ENCODE measurements around the gene HLX. TPM values are rescaled to one million over a fixed set of nuclear protein-coding genes. Genes with fewer than 3 reads are reported as not detected.

The HLX gene
- total RNA-seq, 6 experiments from 2014 or later: 5.5 to 10.8 (median 6.7) TPM

- intact Hi-C loops (cut with DNase I): no loop called here
- Histone ChIP-seq H3K4me1 (peaks cover 0 to 30% (median 0%) of the 10 kb centered on the region in 4 donors), H3K4me3 (no peak overlapping the region), H3K9me3 (no peaks in the 10 kb centered on the region), H3K27me3 (no peaks in the 10 kb centered on the region), H3K27ac (no peak overlapping the region), H3K36me3 (no peaks in the 10 kb centered on the region)
- ATAC-seq (no peak), DNase-seq (no peak)
- WGBS (ENCODE audit: insufficient coverage, low coverage, low lambda C conversion rate, missing lambda C conversion rate): 73% methylated on average over 2 of the region's 5 CpGs
- no peak for TF ChIP-seq POLR2A (IDR thresholded peaks at IDR 0.05)
- TF ChIP-seq, protein P1, sequence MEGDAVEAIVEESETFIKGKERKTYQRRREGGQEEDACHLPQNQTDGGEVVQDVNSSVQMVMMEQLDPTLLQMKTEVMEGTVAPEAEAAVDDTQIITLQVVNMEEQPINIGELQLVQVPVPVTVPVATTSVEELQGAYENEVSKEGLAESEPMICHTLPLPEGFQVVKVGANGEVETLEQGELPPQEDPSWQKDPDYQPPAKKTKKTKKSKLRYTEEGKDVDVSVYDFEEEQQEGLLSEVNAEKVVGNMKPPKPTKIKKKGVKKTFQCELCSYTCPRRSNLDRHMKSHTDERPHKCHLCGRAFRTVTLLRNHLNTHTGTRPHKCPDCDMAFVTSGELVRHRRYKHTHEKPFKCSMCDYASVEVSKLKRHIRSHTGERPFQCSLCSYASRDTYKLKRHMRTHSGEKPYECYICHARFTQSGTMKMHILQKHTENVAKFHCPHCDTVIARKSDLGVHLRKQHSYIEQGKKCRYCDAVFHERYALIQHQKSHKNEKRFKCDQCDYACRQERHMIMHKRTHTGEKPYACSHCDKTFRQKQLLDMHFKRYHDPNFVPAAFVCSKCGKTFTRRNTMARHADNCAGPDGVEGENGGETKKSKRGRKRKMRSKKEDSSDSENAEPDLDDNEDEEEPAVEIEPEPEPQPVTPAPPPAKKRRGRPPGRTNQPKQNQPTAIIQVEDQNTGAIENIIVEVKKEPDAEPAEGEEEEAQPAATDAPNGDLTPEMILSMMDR (IDR thresholded peaks at IDR 0.05): no peak
Measured at GRCh38 chr1:220922951-220923350, 43.7 kb downstream of the HLX start.

- Histone ChIP-seq H3K27ac (no peak overlapping the region), H3K4me1 (peaks cover 0 to 18% (median 0%) of the 10 kb centered on the region in 4 donors), H3K36me3 (no peaks in the 10 kb centered on the region), H3K27me3 (no peaks in the 10 kb centered on the region), H3K9me3 (no peaks in the 10 kb centered on the region), H3K4me3 (no peak overlapping the region)
- 75% methylated on average over 3 of the region's 3 CpGs for WGBS (ENCODE audit: insufficient coverage, low coverage, low lambda C conversion rate, missing lambda C conversion rate)
- ATAC-seq: no peak
- TF ChIP-seq, protein P1 (IDR thresholded peaks at IDR 0.05): no peak
- TF ChIP-seq POLR2A (IDR thresholded peaks at IDR 0.05): no peak
- intact Hi-C loops (cut with DNase I): no loop called here
- no peak for DNase-seq
Measured at GRCh38 chr1:220924331-220924970, 45.2 kb downstream of the HLX start.

DNA sequence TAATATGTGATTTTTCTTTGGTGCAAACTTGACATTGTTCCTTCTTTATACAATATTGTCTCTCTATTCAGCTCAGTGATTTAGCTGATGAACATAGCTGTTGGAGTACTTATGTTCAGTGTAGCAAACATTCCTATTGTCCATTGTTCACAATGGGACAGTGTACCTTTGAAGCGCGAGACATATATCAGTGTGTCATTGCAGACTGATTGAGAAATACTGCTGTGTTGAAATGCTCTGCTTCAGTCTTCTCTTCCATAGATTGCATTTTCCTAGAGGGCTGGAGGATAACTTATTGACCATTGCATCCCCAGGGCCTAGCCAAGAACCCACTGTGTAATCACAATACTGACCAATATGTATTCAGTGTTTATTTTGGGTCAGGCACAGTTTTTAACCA is 46.5 kb downstream of the HLX start:
- Histone ChIP-seq H3K27ac (no peak overlapping the region), H3K4me3 (no peak overlapping the region), H3K27me3 (no peaks in the 10 kb centered on the region), H3K4me1 (peaks cover 0 to 10% (median 0%) of the 10 kb centered on the region in 4 donors), H3K9me3 (no peaks in the 10 kb centered on the region), H3K36me3 (no peaks in the 10 kb centered on the region)
- 44% methylated on average over 2 of the region's 2 CpGs for WGBS (ENCODE audit: insufficient coverage, low coverage, low lambda C conversion rate, missing lambda C conversion rate)
- intact Hi-C loops (cut with DNase I): no loop called here
- DNase-seq (no peak), ATAC-seq (peak in 3 of 4 donors; percentile 44 to 57 (median 45))
- no peak for TF ChIP-seq POLR2A (IDR thresholded peaks at IDR 0.05)
- TF ChIP-seq, protein P1 (IDR thresholded peaks at IDR 0.05): no peak

DNA sequence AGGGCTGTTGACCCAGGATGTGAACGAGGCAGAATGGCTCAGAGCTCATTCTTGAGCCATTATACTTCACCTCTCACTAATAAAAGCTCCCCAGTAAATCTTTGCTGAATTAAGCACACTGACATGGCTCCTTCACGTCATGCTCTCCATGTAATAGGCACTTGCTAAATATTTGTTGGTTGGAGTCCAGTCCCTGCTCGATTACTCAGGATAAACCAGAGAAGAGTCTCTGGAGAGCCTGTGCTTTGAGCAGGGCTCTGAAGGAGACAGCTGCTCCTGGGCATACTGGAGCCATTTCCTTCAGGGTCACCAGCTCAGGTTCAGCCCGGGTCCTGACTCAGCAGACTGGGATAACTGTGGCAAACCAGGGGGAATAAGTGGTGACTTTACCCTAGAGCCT is 46.9 kb downstream of the HLX start:
- ATAC-seq: peak in 3 of 4 donors; percentile 41 to 53 (median 46)
- Histone ChIP-seq H3K36me3 (no peaks in the 10 kb centered on the region), H3K9me3 (no peaks in the 10 kb centered on the region), H3K4me1 (peaks cover 0 to 6% (median 0%) of the 10 kb centered on the region in 4 donors), H3K27me3 (no peaks in the 10 kb centered on the region), H3K27ac (no peak overlapping the region), H3K4me3 (no peak overlapping the region)
- TF ChIP-seq, protein P1 (IDR thresholded peaks at IDR 0.05): no peak
- no peak for TF ChIP-seq POLR2A (IDR thresholded peaks at IDR 0.05)
- WGBS (ENCODE audit: insufficient coverage, low coverage, low lambda C conversion rate, missing lambda C conversion rate): 32% methylated on average over 4 of the region's 4 CpGs
- intact Hi-C loops (cut with DNase I): no loop called here
- DNase-seq: no peak

All from right lobe of liver (tissue), 6 donors.